ENCODE measurements around the gene SMARCC1. TPM values are rescaled to one million over a fixed set of nuclear protein-coding genes. Genes with fewer than 3 reads are reported as not detected.

Gene SMARCC1
- total RNA-seq, 1 donor = 44.5 TPM

DNA sequence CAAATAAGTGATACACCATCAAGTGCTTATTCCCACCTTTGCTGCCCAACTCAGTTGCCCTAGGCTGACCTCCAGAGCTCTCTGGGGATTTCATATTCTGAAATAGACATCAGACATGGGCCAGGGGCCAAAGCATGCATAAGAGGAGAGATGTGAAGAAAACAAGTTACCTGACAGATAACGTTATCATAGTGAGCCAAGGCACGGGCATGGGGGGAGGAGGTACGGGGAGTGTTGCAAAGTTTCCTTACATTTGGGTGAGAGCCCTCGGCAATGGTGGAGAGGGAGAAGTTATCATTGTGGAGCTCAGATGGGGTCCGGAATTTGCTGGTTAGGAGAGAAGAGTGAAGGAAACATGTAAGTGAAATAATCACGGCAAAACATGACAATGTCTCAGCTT lies 212.8 kb downstream of the SMARCC1 start:
- TF ChIP-seq CTCF (IDR thresholded peaks at IDR 0.05; ENCODE audit: insufficient read depth, low read length) = no peak
- no peak for DNase-seq (ENCODE audit: low read depth)

GRCh38 chr3:47567149-47567548 lies 214.5 kb downstream of the SMARCC1 start:
- DNase-seq (ENCODE audit: low read depth) = no peak
- no peak for TF ChIP-seq CTCF (IDR thresholded peaks at IDR 0.05; ENCODE audit: insufficient read depth, low read length)
- H3K4me3 ChIP-seq (ENCODE audit: low read depth, low read length) = no peak overlapping the region

More for the DNA sequence above, 212.8 kb downstream of the SMARCC1 start:
- no peak overlapping the region for H3K4me3 ChIP-seq (ENCODE audit: low read depth, low read length)

- no peak for TF ChIP-seq CTCF (IDR thresholded peaks at IDR 0.05; ENCODE audit: insufficient read depth, low read length)
- H3K4me3 ChIP-seq (ENCODE audit: low read depth, low read length) = no peak overlapping the region
These were observed 215.0 kb downstream of the SMARCC1 start for GRCh38 chr3:47566667-47567066.

GRCh38 chr3:47565734-47566550 lies 215.8 kb downstream of the SMARCC1 start:
- TF ChIP-seq CTCF (IDR thresholded peaks at IDR 0.05; ENCODE audit: insufficient read depth, low read length) = no peak
- H3K4me3 ChIP-seq (ENCODE audit: low read depth, low read length) = no peak overlapping the region
- no peak for DNase-seq (ENCODE audit: low read depth)

More at GRCh38 chr3:47566667-47567066, 215.0 kb downstream of the SMARCC1 start:
- DNase-seq (ENCODE audit: low read depth) = no peak

DNA sequence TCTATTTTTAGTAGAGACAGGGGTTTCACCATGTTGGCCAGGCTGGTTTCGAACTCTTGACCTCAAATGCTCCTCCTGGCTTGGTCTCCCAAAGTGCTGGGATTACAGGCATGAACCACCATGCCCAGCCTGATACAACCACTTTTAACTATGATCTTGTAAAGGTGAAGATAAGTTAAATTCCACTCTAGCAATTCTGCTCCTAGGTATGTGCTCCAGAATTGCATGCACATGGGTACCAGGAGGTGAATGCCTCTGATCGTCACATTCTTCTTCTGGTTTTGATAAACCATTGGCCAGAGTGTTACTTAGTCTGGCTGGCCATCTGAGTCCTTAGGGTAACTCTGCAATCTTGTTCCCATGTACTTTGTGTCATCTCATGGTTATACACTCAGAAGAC lies 225.3 kb downstream of the SMARCC1 start:
- DNase-seq (ENCODE audit: low read depth) = no peak
- TF ChIP-seq CTCF (IDR thresholded peaks at IDR 0.05; ENCODE audit: insufficient read depth, low read length) = no peak
- no peak overlapping the region for H3K4me3 ChIP-seq (ENCODE audit: low read depth, low read length)

DNA sequence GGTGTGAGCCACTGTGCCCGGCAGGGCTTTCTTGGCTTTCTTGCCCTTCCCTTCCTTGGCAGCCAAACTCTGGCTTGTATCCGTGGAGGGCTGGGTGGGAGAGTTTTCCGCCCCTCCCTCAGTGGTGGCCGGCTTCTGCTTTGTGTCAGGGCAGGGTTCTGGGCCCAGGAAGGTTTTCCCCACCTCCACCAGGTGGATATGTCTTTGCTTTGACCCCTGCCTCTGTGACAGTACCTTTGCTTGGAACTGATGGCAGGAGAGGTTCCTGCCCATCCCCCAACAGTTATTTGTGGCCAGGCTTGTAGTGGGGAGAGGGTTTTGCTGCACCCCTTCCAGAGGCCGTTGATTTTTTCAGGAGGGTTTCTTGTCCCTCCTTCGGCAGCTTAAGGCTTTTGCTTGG lies 227.4 kb downstream of the SMARCC1 start:
- no peak overlapping the region for H3K4me3 ChIP-seq (ENCODE audit: low read depth, low read length)
- DNase-seq (ENCODE audit: low read depth) = no peak
- no peak for TF ChIP-seq CTCF (IDR thresholded peaks at IDR 0.05; ENCODE audit: insufficient read depth, low read length)

Data from fibroblast of the aortic adventitia (primary cell).